Endothelial cell of umbilical vein (primary cell): ENCODE measurements around the gene WDR5. TPM values are rescaled to one million over a fixed set of nuclear protein-coding genes. Genes with fewer than 3 reads are reported as not detected.

ENCODE experiments used
- BruUV-seq: library from RNA; stranded (reverse); fragments of 400-500 nt; replicated peaks from 2 replicates; lab custom pipeline; 2021; lab: Mats Ljungman, UMichigan
- CTCF ChIA-PET: fragments of 300-600, 350-600 bp; sonication (Branson Sonifier 250); formaldehyde crosslinking; loops from one replicate; lab custom pipeline; 2021; ENCODE audit warnings: antibody characterized with exemption, inconsistent platforms; lab: Charles Lee
- POLR2A ChIA-PET: fragments of 300-600, 350-600 bp; sonication (Branson Sonifier 250); formaldehyde crosslinking; loops from one replicate; lab custom pipeline; 2021; ENCODE audit warnings: antibody characterized with exemption, inconsistent platforms; lab: Charles Lee
- DNase-seq: peaks from one replicate; pipeline ENCODE4 v3.0.0-alpha.2; 2011; ENCODE audit warnings: low read depth, low spot score
- FAIRE-seq: peaks from 2 replicates; lab custom pipeline; 2011; peaks lifted over from hg19 to GRCh38; lab: Jason Lieb, UNC
- H2AFZ ChIP-seq: 2 replicates; pipeline ENCODE4 v1.6.0; 2012; ENCODE audit warnings: low read depth, low read length, control low read depth, inconsistent platforms
- H3K27ac ChIP-seq: 2 replicates; pipeline ENCODE4 v1.5.1; 2011; ENCODE audit warnings: low read depth, mild to moderate bottlenecking, control low read depth, low read length, moderate library complexity; ENCODE audit not compliant: insufficient read depth
- H3K27me3 ChIP-seq, 2 experiments: 2 replicates each; pipeline versions ENCODE4 v1.6.0 to v1.6.1; 2011; ENCODE audit warnings: low read length in 2 of 2, mixed read lengths in 1 of 2; ENCODE audit not compliant: control insufficient read depth in 2 of 2, insufficient read depth in 2 of 2
- H3K36me3 ChIP-seq, 2 experiments: 2 replicates in 1 of 2; 3 replicates in 1 of 2; pipeline ENCODE4 v1.5.1; 2011; ENCODE audit warnings: low read length in 2 of 2, mild to moderate bottlenecking in 1 of 2, moderate library complexity in 1 of 2; ENCODE audit not compliant: control insufficient read depth in 2 of 2, insufficient read depth in 2 of 2; ENCODE audit errors: extremely low read depth in 1 of 2
- H3K4me1 ChIP-seq: 3 replicates; pipeline ENCODE4 v1.5.1; 2011; ENCODE audit warnings: mild to moderate bottlenecking, low read length; ENCODE audit not compliant: control insufficient read depth, insufficient read depth; ENCODE audit errors: extremely low read depth
- H3K4me2 ChIP-seq: 2 replicates; pipeline ENCODE4 v1.6.1; 2011; ENCODE audit warnings: low read length, control low read depth, mixed read lengths; ENCODE audit not compliant: insufficient read depth
- H3K4me3 ChIP-seq, 3 experiments: fragments of 200-600 bp in 1 of 3; sonication (generic), shearing (Covaris generic) in 1 of 3; replicated peaks in 1 of 3; 2 replicates each; pipeline ENCODE4 v1.5.1; 2011 to 2016; ENCODE audit warnings: control low read depth in 3 of 3, low read length in 3 of 3, mild to moderate bottlenecking in 2 of 3, inconsistent platforms in 1 of 3, low read depth in 1 of 3, moderate library complexity in 1 of 3; ENCODE audit not compliant: insufficient read depth in 1 of 3
- H3K79me2 ChIP-seq: 2 replicates; pipeline ENCODE4 v1.6.0; 2012; ENCODE audit warnings: low read length, inconsistent platforms; ENCODE audit not compliant: control insufficient read depth, insufficient read depth
- H3K9ac ChIP-seq: replicated peaks from 2 replicates; pipeline ENCODE3; 2011; ENCODE audit warnings: low read length, control low read depth; ENCODE audit not compliant: insufficient read depth; ENCODE audit errors: extremely low read depth
- H3K9me1 ChIP-seq: replicated peaks from 3 replicates; pipeline ENCODE4 v1.6.0; 2011; ENCODE audit warnings: mild to moderate bottlenecking, low read length; ENCODE audit not compliant: control insufficient read depth, insufficient read depth; ENCODE audit errors: extremely low read depth
- H3K9me3 ChIP-seq: replicated peaks from 2 replicates; pipeline ENCODE4 v1.5.1; 2012; ENCODE audit warnings: low read length, inconsistent platforms; ENCODE audit not compliant: control insufficient read depth, insufficient read depth
- H4K20me1 ChIP-seq: replicated peaks from 2 replicates; pipeline ENCODE3; 2011; ENCODE audit warnings: mild to moderate bottlenecking, low read length; ENCODE audit not compliant: control insufficient read depth, insufficient read depth; ENCODE audit errors: extremely low read depth
- GATA2 ChIP-seq: IDR thresholded peaks from 2 replicates; pipeline ENCODE4 v1.7.0; 2011; ENCODE audit warnings: low read depth, mild to moderate bottlenecking, moderate library complexity, mixed read lengths, low read length; ENCODE audit not compliant: insufficient read length, insufficient read depth
- JUN ChIP-seq: IDR thresholded peaks from 2 replicates; pipeline ENCODE4 v1.6.1; 2011; ENCODE audit warnings: borderline replicate concordance, low read depth; ENCODE audit not compliant: insufficient read length, insufficient read depth
- POLR2A ChIP-seq: IDR thresholded peaks from 2 replicates; pipeline ENCODE4 v1.6.1; 2012; ENCODE audit warnings: low read depth, mild to moderate bottlenecking, control low read depth, low read length
- POLR2AphosphoS5 ChIP-seq: IDR thresholded peaks from 2 replicates; pipeline ENCODE4 v1.6.1; 2012; ENCODE audit warnings: low read depth, mild to moderate bottlenecking, control low read depth, low read length, moderate library complexity; ENCODE audit not compliant: insufficient read depth
- dilution Hi-C: fragments of 300-500 bp; cut with MboI; formaldehyde crosslinking; loops from one replicate; pipeline ENCODE4 v1.15.0; 2019; ENCODE audit warnings: low sequenced_read_pairs; ENCODE audit not compliant: extremely low pct_ligation_motif_present
- intact Hi-C: fragments of 100-400 bp; cut with micrococcal nuclease; formaldehyde crosslinking; loops from one replicate; pipeline ENCODE4 v1.10.0; 2022
- polyA plus RNA-seq, 4 experiments: library from polyadenylated mRNA; depleted of rRNA in 3 of 4; stranded (reverse) in 3 of 4; unstranded in 1 of 4; fragments of >200 nt; gene quantifications; 2 replicates each; pipeline versions ENCODE4 v1.2.1 to v1.2.3, GENCODE V29; 2011 to 2012; ENCODE audit warnings: missing spikeins in 1 of 4
- total RNA-seq: library from RNA; stranded (reverse); gene quantifications from 2 replicates; pipeline ENCODE4 v1.2.3, GENCODE V29; 2021
- TF ChIP-seq, protein P1 (sequence below), 2 donors: IDR thresholded peaks; 1 replicate in 1 of 2; 2 replicates in 1 of 2; pipeline ENCODE4 v1.5.1; 2011; ENCODE audit warnings: low read length in 2 of 2, mild to moderate bottlenecking in 2 of 2, moderate library complexity in 2 of 2, control low read depth in 1 of 2, inconsistent platforms in 1 of 2, low read depth in 1 of 2; ENCODE audit not compliant: insufficient read depth in 1 of 2; ENCODE audit errors: extremely low read depth in 1 of 2

The WDR5 gene
- total and polyA plus RNA-seq, 2 donors (not counting 3 experiments of a cell fraction or from before 2014, with no cell fraction given), result 32.1 to 42.5 TPM

DNA sequence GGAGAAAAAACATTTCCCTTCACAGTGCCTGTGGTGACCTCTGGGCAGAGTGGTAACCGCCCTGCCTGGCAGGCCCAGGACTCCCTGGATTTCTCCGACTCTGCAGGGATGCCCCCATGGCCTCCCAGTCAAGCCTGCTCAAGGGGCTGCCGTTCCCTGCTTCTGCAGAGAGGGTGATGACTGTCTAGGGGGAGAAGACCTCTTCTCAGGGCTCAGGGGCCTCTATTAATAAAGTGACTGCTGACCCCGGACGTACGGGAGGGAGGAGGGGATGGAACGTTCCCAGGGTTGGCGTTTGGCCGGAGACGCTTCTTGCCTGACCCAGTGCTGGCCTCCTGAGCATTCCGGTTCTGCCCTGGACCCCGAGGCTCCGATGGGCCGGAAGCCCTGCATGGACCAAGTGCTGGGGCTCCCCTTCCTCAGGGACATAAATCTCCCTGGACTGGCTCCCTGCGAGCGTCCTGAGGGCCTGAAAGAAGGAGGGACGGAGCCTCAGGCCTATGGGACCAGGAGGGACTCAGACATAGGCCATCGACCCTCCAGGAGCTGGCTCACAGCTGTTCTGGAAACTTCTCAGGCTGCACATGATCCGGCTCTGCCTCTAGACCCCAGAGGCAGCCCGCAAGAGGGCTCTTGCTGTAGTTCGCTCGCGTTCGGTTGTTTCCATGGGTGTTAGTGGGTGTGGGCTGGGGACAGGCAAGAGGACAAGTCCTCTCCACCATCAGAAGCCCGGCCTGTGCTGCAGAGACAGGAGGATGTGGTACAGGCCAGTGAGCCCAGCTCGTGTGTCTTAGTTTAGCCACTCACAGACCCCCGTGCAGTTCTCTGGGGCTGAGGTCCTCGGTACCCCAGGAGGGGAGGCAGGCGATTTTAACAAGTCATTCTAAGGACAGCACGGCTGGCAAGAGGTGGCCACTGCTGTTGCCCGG, 36.6 kb downstream of the WDR5 start:
- Histone ChIP-seq H4K20me1 (no peaks in the 10 kb centered on the region), H2AFZ (no peak overlapping the region), H3K27ac (no peak overlapping the region), H3K9ac (no peak overlapping the region), H3K9me1 (no peaks in the 10 kb centered on the region), H3K4me3 (no peak overlapping the region), H3K4me1 (no peaks in the 10 kb centered on the region), H3K9me3 (no peaks in the 10 kb centered on the region), H3K36me3 (no peaks in the 10 kb centered on the region), H3K27me3 (peaks cover 0 to 2% of the 10 kb centered on the region in 2 experiments), H3K4me2 (no peak overlapping the region), H3K79me2 (no peaks in the 10 kb centered on the region)
- intact Hi-C loops, result no loop called here
- ChIA-PET POLR2A (no interaction called here), CTCF (interaction anchor here (1.4 to 5.1 kb wide), 2 partner anchors 266 to 270 kb away, joined by 5 to 133 read pairs; no protein-coding TSS in a partner anchor)
- BruUV-seq, result no TSS peak
- no peak for TF ChIP-seq POLR2AphosphoS5
- no peak for TF ChIP-seq JUN
- TF ChIP-seq, protein P1, sequence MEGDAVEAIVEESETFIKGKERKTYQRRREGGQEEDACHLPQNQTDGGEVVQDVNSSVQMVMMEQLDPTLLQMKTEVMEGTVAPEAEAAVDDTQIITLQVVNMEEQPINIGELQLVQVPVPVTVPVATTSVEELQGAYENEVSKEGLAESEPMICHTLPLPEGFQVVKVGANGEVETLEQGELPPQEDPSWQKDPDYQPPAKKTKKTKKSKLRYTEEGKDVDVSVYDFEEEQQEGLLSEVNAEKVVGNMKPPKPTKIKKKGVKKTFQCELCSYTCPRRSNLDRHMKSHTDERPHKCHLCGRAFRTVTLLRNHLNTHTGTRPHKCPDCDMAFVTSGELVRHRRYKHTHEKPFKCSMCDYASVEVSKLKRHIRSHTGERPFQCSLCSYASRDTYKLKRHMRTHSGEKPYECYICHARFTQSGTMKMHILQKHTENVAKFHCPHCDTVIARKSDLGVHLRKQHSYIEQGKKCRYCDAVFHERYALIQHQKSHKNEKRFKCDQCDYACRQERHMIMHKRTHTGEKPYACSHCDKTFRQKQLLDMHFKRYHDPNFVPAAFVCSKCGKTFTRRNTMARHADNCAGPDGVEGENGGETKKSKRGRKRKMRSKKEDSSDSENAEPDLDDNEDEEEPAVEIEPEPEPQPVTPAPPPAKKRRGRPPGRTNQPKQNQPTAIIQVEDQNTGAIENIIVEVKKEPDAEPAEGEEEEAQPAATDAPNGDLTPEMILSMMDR (IDR thresholded peaks at IDR 0.05; ENCODE audit: extremely low read depth in 1 of 2, insufficient read depth in 1 of 2, low read depth in 1 of 2, low read length in 2 of 2), result no peak
- TF ChIP-seq GATA2, result no peak
- TF ChIP-seq POLR2A, result no peak
- FAIRE-seq (no peak), DNase-seq (no peak)
- dilution Hi-C loops, result no loop called here
